Right hindlimb (tissue), 1 donor: ENCODE results near the gene PUS1.

Source experiments
- DNase-seq: peaks from one replicate; pipeline ENCODE4 v3.0.0-alpha.2; 2018

The PUS1 gene

DNA sequence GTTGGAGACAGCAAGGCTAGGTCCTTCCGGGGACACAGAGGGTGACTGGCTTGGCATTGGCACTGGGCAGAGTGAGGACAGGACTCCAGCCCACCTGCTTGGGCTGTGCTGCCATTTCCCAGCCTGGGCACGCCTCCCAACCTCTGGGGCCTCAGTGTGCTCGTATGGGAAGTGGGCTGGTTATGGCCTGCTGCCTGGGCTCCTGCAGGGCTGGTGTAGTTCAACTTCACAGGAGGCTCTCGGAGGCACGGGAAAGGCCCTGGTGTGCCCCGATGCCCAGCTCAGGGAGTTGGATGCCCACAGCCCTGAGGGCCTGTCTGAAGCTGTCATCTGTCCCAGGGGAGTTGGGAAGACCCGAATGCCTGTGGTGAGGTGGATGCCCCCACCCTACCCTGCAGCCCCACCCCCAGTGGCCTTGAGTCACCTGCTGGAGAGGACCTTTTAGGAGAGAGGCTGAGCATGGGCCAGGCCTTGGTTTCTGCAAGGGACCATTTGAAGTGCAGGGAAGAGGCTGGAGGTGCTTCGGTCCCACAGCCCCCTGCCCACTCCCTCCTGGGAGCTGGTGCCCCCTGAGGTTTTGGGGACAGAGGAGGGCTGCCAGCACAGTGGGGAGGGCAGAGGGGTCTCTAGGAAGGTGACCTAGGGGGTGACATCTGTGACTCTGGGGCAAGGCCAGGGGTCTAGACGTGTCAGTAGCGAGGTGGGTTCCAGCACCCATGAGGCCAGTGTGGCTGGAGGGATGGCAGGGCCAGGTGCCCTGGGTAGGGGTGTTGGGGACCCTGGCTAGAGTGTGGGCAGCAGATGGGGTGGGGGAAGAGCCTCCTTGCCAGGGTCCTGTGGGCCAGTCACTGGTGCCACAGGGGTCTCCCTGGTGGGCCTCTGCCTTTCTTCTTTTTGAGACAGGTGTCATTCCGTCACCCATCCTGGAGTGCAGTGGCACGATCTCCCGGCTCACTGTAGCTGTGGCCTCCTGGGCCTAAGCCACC is 25.5 kb upstream of the PUS1 start:
- no peak for DNase-seq

- DNase-seq: no peak
Observed at GRCh38 chr12:131904346-131904745, 24.7 kb upstream of the PUS1 start.

DNA sequence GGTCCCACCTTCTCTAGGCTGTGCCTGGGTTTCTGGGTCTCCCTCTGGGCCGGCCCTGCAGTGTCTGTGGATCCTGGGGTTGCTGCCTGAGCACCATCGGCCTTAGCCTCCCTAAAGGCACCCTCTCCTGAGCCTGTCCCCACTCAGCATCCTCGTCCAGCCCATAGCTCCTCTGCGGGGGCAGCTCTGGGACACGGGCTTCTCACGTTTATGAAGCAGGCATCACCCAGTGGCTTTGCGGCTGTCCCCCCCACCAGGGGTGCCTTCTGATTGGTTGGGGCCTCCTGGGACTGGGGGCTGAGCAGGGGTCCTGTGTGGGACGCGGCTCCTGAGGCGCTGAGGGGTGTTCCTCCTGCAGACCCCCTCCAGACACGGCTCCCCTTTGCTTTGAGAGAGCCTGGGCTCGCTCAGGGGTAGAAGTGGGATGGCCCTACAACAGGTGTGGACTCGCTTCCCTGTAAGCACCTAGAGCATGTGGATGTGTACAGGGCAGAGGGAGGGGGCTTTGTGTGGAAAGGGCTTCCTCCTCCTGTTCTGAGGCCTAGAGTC is 23.9 kb upstream of the PUS1 start:
- peak; percentile 11 for DNase-seq

DNA sequence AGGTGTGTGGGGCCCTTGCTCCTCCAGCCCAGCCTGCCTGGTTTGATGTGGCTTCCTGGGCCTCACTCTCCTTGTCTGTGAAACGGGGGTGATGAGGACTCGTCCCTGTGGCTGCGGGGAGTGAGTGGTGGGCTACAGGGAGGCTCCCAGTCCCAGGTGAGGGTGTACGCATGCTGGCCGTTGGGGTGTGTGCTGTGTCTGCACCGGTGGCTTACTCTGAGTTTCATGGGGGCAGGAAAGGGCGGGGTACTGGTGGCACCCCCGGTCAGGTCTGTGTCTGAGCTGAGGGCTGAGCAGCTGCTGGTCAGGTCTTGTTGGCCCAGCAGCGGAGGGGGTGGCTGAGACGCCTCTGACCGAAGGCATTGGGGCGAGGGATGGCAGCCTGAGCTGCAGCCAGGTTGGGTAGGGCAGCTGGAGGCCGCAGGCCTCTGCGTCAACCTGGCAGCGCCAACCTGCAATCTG is 23.4 kb upstream of the PUS1 start:
- no peak for DNase-seq

GRCh38 chr12:131907379-131908091 is 21.5 kb upstream of the PUS1 start:
- no peak for DNase-seq

DNA sequence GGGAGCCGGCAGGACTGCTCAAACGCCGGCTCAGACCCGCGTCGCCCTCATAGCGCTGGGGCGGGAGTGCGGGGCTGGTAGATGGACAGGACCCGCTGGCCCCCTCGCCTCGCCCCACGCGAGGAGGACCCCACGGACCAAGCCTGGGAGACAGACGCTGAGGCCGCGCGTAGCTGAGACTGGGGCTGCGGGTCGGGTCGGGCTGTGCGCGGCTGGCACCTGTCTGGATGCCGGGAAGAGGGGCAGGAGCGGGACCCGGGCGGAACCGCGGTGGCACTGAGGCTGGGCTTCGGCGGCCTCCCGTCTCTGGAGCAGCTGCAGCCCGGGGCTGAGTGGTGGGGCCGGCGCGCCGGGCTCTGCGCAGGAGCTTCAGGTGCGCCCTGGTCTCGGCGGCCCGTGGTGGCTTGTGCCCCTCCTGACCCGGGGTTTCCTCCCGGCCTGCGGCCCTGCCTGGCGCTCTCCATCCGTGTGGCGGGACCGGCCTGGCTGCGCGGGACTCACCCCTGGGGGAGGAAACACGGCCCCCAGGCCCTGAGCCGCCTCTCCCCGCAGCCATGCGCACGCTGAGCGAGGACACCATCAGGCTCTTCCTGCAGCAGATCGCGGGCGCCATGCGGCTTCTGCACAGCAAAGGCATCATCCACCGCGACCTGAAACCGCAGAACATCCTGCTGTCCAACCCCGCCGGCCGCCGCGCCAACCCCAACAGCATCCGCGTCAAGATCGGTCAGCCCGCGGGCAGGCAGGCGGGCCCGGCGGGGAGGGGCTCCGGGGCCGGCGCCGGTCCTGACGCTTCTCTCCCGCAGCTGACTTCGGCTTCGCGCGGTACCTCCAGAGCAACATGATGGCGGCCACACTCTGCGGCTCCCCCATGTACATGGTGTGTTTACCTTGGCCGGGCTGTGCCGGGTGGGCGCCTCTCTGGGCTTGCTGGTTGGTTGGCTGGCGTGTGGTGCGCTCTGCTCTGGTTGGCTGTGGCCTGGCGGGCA is 20.7 kb upstream of the PUS1 start:
- no peak for DNase-seq

DNA sequence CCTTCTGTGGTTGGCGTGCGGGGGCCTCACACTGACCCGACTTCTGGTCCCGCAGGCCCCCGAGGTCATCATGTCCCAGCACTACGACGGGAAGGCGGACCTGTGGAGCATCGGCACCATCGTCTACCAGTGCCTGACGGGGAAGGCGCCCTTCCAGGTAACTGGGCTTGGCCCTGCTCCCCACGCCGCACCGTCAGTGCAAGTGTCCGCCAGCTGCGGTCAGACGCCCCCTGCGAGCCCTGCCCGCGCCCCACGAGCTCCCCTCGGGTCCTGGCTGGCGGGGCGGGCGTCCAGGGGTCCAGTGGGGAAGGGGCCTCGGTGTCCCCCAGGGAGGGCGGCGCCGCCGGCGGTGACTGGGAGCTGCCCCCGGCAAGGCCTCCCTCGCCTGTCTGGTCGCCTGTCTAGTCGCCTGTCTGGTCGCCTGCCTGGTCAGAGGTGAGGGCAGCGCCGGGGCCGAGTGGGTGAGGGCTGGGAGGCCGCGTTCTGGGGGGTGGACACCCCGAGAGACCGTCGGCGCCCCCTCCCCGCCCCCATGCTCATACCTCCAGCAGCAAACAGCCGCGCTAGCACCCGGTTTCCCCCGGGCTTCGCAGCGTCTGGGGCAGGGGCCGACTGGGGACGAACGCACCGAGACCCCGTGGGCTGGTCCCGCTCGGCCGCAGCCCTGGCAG is 19.9 kb upstream of the PUS1 start:
- DNase-seq: no peak

DNA sequence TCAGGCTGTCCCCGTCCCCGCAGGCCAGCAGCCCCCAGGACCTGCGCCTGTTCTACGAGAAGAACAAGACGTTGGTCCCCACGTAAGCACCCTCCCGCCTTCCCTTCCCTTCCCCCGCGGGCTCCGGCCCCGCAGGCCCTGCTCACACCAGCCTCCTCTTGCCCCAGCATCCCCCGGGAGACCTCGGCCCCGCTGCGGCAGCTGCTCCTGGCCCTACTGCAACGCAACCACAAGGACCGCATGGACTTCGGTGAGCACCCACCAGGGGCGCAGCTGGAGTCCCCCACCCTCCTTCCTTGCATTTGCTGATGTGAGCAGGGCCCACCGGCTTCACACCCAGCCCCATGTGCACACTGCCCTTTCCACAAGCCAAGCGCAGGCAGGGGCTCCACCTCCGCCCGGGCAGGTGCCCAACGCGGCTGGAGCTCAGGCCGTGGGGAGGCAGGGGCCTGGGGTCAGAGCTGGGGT is 19.3 kb upstream of the PUS1 start:
- DNase-seq: no peak

GRCh38 chr12:131910302-131911027 is 18.6 kb upstream of the PUS1 start:
- DNase-seq: no peak

DNA sequence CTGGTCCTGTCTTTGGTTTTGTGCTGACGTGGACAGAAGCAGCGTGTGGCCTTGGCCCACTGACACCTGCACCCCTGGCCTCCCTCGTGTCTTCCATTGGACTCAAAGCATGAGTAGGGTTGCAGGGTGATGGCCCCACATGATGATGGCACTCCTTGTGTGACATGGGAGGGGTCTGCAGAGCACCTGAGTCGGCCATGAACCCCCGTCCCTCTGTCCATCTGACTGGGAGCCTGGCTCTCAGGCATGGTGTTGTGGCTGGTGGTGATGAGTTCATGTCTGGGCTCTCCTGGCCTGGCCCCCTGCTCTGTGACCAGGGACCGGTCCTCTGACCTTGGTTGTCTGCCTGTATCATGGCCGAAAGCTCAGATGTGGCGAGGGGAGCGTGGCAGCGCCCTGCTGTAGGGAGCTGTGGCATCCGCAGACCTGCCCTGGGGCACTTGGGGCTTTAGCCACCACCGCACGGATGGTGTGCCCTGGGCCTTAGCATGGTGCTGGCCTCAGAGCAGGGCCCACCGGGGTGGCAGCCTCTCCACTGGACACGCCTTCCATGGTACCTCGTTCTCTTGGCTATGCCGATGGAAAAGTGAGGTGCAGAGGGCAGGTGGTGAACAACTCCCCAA is 17.9 kb upstream of the PUS1 start:
- DNase-seq: no peak

DNA sequence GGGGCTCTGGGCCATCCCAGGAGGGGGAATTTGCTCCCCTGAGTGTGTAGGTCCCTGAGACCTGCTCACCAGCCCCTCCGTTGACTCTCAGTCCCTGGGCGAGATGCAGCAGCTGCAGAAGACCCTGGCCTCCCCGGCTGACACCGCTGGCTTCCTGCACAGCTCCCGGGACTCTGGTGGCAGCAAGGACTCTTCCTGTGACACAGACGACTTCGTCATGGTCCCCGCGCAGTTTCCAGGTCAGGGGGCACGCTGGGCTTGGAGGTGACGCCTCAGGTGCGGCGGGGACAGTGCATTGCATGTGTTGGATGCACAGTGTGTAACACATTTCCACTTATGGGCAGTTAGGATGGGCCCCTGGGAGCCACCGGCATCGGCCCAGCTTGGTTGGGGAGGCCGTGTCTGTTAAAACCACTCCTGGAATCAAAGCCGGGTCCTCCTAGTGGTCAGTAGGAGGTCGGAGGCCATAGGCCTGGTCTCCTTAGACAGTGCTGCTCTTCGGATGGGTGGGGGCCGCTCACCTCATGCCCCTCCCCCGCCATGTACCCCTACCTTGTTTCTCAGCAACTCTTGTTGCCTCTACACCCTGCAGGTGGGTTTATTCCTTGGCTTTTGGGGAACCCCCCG is 17.1 kb upstream of the PUS1 start:
- no peak for DNase-seq

DNA sequence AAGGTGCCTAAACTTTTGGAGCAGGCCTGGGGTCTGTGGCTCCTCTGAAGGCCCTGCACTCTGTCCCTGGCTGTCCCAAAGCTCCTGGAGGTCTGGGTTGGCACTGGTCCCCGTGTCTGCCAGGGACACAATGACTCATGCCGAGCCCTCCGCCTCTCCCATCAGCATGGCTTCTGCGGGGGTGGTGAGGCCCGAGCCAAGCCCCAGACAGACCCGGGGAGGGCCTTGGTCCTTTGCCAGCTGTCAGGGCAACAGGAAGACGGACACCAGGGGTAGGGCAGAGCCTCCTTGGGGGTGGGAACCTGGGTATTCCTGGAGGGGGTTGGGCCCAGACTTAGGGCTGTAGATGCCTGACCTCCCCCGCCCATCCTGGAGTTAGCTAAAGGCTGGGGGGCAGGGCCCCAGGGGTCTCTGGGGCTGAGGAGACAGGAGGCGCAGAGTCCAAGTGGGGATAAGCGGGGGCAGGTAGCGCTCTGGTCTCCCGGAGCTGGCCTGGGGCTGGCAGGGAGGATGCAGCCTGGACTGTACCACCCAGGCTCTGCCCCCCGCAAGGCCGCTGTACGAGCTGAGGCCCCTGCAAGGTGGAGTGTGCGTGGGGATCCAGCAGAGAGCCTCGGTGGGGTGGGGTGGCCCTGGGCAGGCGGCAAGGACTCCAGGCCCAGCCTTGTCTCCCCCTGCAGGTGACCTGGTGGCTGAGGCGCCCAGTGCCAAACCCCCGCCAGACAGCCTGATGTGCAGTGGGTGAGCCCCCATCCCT is 16.4 kb upstream of the PUS1 start:
- DNase-seq: peak; percentile 59

GRCh38 chr12:131913666-131914065 is 15.4 kb upstream of the PUS1 start:
- DNase-seq: no peak

DNA sequence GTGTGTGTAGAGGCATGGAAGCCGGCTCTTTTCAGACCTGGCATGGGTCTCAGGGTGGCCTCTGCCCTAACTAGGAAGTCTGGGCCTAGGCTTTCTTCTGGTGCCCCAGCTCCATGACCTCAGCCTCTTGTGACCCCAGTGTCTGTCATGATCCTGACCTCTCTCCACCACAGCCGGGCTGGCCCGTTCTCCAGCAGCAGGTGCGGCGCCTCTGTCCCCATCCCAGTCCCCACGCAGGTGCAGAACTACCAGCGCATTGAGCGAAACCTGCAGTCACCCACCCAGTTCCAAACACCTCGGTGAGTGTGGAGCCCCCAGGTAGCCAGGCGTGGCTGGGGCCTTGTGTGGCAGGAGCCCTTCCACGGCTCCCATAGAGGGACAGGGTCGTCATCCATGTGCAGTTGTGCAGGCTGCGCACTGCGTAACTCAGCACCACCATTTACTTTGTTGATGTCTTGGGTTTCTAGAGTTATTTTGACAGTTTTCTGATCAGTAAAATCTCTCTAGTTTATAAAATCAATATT is 14.8 kb upstream of the PUS1 start:
- DNase-seq: no peak

DNA sequence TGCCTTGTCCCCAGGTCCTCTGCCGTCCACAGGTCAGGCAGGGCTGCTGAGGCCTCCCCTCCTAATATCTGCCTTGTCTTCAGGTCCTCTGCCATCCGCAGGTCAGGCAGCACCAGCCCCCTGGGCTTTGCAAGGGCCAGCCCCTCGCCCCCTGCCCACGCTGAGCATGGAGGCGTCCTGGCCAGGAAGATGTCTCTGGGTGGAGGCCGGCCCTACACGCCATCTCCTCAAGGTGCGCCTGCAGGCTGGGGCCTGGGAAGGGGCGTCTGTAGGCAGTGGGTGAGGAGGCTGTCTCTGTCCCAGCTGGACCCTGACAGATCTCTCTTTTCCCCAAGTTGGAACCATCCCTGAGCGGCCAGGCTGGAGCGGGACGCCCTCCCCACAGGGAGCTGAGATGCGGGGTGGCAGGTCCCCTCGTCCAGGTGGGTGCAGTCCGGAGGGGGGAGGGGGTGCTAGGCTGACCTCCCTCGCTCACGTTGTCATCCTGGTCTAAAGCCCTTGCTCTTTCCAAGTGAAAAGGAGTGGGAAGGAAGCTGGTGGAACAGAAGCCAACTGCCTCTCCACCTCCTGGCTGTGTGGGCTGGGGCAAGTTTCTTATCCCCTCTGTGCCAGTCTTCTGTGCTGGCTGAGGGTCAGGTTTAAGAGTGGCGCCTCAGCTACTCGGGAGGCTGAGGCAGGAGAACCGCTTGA is 13.9 kb upstream of the PUS1 start:
- no peak for DNase-seq

GRCh38 chr12:131915823-131916222 is 13.3 kb upstream of the PUS1 start:
- no peak for DNase-seq

GRCh38 chr12:131916306-131917138 is 12.6 kb upstream of the PUS1 start:
- DNase-seq: no peak
